ENCODE results near the gene THPO. TPM values are rescaled to one million over a fixed set of nuclear protein-coding genes. Genes with fewer than 3 reads are reported as not detected.

The THPO gene
- polyA plus RNA-seq, 4 donors: 0.19 to 2.5 TPM; not detected in 2

DNA sequence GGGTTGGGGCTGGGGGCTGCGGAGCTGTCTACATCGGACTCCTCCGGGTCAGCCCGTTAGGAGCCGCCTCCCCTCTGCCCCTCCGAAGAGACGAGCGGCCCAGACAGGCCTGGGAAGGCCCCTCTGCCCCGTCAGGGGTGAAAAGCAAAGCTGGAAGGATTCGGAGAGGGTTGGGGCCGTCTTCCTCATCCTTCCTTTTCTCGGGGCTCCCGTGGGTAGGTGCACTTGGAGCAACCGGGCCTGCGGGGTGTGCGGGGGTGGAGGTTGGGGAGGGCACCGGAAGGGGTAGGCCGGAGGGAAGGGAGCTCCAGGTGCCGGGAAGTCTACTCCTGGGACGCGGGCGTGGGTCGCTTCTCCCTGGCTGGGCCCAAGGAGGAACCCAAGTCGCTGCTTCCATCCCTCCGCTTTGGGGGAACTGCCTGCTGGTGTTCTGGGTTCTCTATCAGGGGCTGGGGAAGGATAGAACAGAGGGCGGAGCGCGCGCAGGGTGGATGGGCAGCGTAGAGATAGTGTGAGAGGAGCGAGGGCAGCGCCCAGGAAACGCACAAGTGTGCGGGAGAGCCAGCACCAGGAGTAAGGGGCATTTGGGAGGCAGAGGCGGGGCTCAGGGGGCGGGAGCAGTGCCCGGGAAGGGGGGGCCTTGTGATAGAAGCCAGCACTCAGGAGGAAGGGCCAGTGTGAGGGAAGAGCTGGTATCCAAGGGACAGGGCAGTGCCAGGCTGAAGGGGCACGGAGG is 15.9 kb downstream of the THPO start:
- peak overlapping the region; percentile 94 to 100 (median 97) for H3K27ac ChIP-seq (ENCODE audit: low read depth in 1 of 3, low read length in 2 of 3)
- whole genome bisulfite sequencing, 3 donors: 0 to 1% (median 1%) methylated on average over 37 to 38 of the region's 38 CpGs
- H3K9me3 ChIP-seq (ENCODE audit: control insufficient read depth in 2 of 2, insufficient read depth in 1 of 2, low read depth in 1 of 2, low read length in 1 of 2): no peaks in the 10 kb centered on the region
- no peak for FAIRE-seq
- no peaks in the 10 kb centered on the region for H3K27me3 ChIP-seq (ENCODE audit: control insufficient read depth in 3 of 3, insufficient read depth in 3 of 3, low read length in 3 of 3)
- peaks cover 4 to 44% (median 6%) of the 10 kb centered on the region in 3 donors for H3K36me3 ChIP-seq (ENCODE audit: control insufficient read depth in 3 of 3, insufficient read depth in 2 of 3, low read depth in 1 of 3, low read length in 3 of 3)
- H3K4me1 ChIP-seq (ENCODE audit: control insufficient read depth in 3 of 3, insufficient read depth in 2 of 3, low read depth in 1 of 3, low read length in 2 of 3): peaks cover 0 to 38% (median 6%) of the 10 kb centered on the region in 3 donors
- DNase-seq: peak in 1 of 2 donors; percentile 85
- peak overlapping the region; percentile 71 to 93 (median 88) for H3K4me3 ChIP-seq (ENCODE audit: low read depth in 1 of 3, low read length in 3 of 3)

DNA sequence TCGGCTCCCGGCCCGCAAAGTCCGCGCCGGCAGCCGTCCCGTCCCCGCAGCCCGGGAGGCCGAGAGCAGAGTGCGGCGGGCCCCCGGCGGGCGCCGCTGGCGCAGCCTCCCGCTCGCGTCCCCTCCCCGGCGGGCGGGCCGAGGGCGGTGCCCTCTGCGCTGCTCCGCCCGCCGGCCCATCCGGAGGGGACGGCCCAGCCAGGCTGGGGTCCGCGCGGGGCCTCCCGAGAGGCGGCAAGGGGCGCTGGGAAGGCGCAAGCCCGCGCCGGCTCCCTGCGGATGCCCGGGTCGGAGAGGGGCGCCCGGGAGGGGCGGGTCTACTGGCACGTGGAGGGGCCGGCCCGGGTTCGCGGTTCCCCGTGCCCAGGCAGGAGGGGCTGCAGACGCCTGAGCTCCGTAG is 16.5 kb downstream of the THPO start, which contains the start of the genes CLCN2 and POLR2H:
TSS of gene CLCN2 (minus strand) at position 74 of the 400 bp plus-strand sequence. CDS start 126 bp downstream, outside the sequence.
TSS of gene POLR2H (plus strand) at position 179 of the 400 bp plus-strand sequence. CDS start 1,783 bp downstream, outside the sequence.
- Histone ChIP-seq H3K27ac (ENCODE audit: low read depth in 1 of 3, low read length in 2 of 3) (peak within 1 kb of the TSS; percentile 94 to 100 (median 97)), H3K4me3 (ENCODE audit: low read depth in 1 of 3, low read length in 3 of 3) (peak within 1 kb of the TSS; percentile 88 to 96 (median 93)), H3K27me3 (ENCODE audit: control insufficient read depth in 3 of 3, insufficient read depth in 3 of 3, low read length in 3 of 3) (no peaks in the 10 kb centered on the region), H3K9me3 (ENCODE audit: control insufficient read depth in 2 of 2, insufficient read depth in 1 of 2, low read depth in 1 of 2, low read length in 1 of 2) (no peaks in the 10 kb centered on the region), H3K4me1 (ENCODE audit: control insufficient read depth in 3 of 3, insufficient read depth in 2 of 3, low read depth in 1 of 3, low read length in 2 of 3) (peaks cover 0 to 34% (median 6%) of the 10 kb centered on the region in 3 donors), H3K36me3 (ENCODE audit: control insufficient read depth in 3 of 3, insufficient read depth in 2 of 3, low read depth in 1 of 3, low read length in 3 of 3) (peaks cover 2 to 46% (median 3%) of the 10 kb centered on the region in 3 donors)
- 0 to 1% (median 1%) methylated on average over 34 to 56 of the region's 56 CpGs for WGBS, 3 donors
- no peak for FAIRE-seq
- DNase-seq: peak; percentile 68 to 91

DNA sequence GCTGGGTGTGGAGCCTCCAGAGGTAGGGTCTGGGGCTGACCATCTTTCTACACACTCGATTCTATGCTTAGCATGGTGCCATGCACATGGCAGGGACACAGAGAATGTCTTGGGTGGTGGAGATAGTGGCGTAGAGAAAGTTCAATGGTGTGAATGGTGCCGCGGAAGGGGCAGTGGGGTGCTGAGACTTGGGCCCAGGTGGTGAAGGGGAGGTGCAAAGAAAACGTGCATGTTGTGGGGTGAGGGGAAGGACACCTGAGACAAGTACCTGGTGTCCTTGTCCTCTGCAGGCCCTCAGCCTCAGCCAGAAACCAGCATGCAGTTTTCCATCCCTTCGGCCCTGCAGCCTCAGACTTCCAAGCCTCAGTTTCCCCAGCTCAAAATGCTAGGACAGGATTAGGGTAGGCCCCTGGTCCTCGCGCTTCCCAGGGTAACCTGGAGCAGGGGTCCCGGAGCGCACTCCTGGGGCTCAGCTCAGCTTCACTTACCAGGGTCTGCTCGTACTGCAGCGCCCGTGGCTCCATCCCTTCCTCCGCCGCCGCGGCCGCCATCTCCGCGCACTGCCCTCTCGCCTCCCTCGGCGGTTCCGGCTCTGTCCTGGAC is 17.0 kb downstream of the THPO start:
- FAIRE-seq (no peak), DNase-seq (peak in 1 of 2 donors; percentile 21)
- Histone ChIP-seq H3K27ac (ENCODE audit: low read depth in 1 of 3, low read length in 2 of 3) (peak overlapping the region; percentile 88 to 100 (median 97)), H3K36me3 (ENCODE audit: control insufficient read depth in 3 of 3, insufficient read depth in 2 of 3, low read depth in 1 of 3, low read length in 3 of 3) (peaks cover 2 to 46% (median 2%) of the 10 kb centered on the region in 3 donors), H3K4me3 (ENCODE audit: low read depth in 1 of 3, low read length in 3 of 3) (peak overlapping the region; percentile 88 to 96 (median 93)), H3K9me3 (ENCODE audit: control insufficient read depth in 2 of 2, insufficient read depth in 1 of 2, low read depth in 1 of 2, low read length in 1 of 2) (no peaks in the 10 kb centered on the region), H3K4me1 (ENCODE audit: control insufficient read depth in 3 of 3, insufficient read depth in 2 of 3, low read depth in 1 of 3, low read length in 2 of 3) (peaks cover 0 to 31% (median 6%) of the 10 kb centered on the region in 3 donors), H3K27me3 (ENCODE audit: control insufficient read depth in 3 of 3, insufficient read depth in 3 of 3, low read length in 3 of 3) (no peaks in the 10 kb centered on the region)
- WGBS, 3 donors: 3 to 12% (median 8%) methylated on average over 13 to 24 of the region's 24 CpGs

DNA sequence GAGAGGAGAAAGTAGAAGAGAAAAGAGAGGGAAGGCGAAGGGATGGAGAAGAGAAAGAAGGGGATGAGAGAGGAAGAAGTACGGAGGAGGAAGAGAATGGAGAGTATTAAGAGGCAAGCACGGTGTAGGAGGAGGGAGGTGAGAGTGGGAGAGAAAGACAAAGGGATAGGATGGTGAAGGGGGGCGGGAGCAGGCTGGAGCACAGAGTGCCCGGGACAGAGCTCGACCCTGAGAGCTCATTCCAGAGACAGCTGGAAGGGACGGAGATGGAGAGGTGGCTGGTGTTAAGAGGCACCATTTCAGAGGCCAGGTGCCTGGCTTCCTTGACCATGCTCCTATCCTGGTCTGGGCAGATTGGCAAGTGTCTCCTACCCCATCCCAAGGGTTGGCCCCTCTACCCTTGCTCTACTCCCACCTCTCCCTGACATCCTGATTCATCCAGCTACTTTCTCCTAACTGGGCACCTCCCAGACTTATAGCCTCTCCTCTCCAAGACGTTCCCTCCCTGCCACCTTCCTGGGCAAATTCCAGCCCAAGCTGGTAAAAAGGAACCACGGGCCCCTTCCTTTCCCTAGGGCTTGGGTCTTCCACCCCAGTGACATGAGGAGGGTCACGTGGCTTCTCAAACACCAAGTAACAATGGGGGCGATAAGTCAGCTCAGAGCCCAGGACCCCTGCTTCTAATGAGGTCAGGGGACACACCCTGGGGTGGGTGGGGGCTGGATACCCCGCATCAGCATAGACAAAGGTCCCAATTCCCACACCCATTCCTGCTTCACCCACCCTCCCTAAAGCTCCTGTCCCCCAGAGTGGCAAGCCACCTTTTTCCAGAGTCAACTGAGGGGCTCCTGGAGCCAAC is 17.7 kb downstream of the THPO start:
- 34 to 58% (median 37%) methylated on average over 12 of the region's 12 CpGs for WGBS, 3 donors
- H3K4me3 ChIP-seq (ENCODE audit: low read depth in 1 of 3, low read length in 3 of 3): peak overlapping the region in 2 of 3 donors; percentile 93 to 96
- peak in 1 of 2 donors; percentile 20 for DNase-seq

DNA sequence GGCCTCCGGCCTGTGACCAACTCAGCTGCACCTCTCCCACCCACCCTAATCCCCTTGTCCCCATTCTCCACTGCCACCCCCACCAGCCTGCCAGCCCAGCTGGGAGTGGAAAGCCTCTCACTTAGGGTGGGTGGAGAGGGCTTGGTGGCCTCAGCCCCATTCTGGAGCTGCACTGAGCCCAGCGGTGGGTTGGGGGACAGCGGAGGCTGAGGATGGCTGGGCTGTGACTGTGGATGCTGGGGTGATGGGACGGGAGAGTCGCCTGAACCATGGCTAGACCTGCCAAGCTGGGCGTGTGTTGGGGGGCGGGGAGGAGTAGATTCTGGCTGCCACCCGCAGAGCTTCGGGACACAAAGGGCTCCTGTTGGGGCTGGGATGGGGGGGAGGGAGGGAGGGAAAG is 18.4 kb downstream of the THPO start:
- Histone ChIP-seq H3K27me3 (ENCODE audit: control insufficient read depth in 3 of 3, insufficient read depth in 3 of 3, low read length in 3 of 3) (no peaks in the 10 kb centered on the region), H3K4me1 (ENCODE audit: control insufficient read depth in 3 of 3, insufficient read depth in 2 of 3, low read depth in 1 of 3, low read length in 2 of 3) (peaks cover 0 to 21% (median 5%) of the 10 kb centered on the region in 3 donors), H3K36me3 (ENCODE audit: control insufficient read depth in 3 of 3, insufficient read depth in 2 of 3, low read depth in 1 of 3, low read length in 3 of 3) (peaks cover 0 to 52% (median 2%) of the 10 kb centered on the region in 3 donors), H3K4me3 (ENCODE audit: low read depth in 1 of 3, low read length in 3 of 3) (peak overlapping the region in 1 of 3 donors; percentile 93), H3K9me3 (ENCODE audit: control insufficient read depth in 2 of 2, insufficient read depth in 1 of 2, low read depth in 1 of 2, low read length in 1 of 2) (no peaks in the 10 kb centered on the region), H3K27ac (ENCODE audit: low read depth in 1 of 3, low read length in 2 of 3) (no peak overlapping the region)
- 40 to 61% (median 59%) methylated on average over 9 of the region's 9 CpGs for WGBS, 3 donors
- DNase-seq: no peak
- FAIRE-seq: no peak

More for the DNA sequence above, 17.7 kb downstream of the THPO start:
- H3K36me3 ChIP-seq (ENCODE audit: control insufficient read depth in 3 of 3, insufficient read depth in 2 of 3, low read depth in 1 of 3, low read length in 3 of 3): peaks cover 1 to 47% (median 2%) of the 10 kb centered on the region in 3 donors
- peak overlapping the region in 1 of 3 donors; percentile 88 for H3K27ac ChIP-seq (ENCODE audit: low read depth in 1 of 3, low read length in 2 of 3)
- peaks cover 0 to 28% (median 6%) of the 10 kb centered on the region in 3 donors for H3K4me1 ChIP-seq (ENCODE audit: control insufficient read depth in 3 of 3, insufficient read depth in 2 of 3, low read depth in 1 of 3, low read length in 2 of 3)
- no peak for FAIRE-seq
- no peaks in the 10 kb centered on the region for H3K27me3 ChIP-seq (ENCODE audit: control insufficient read depth in 3 of 3, insufficient read depth in 3 of 3, low read length in 3 of 3)
- no peaks in the 10 kb centered on the region for H3K9me3 ChIP-seq (ENCODE audit: control insufficient read depth in 2 of 2, insufficient read depth in 1 of 2, low read depth in 1 of 2, low read length in 1 of 2)

DNA sequence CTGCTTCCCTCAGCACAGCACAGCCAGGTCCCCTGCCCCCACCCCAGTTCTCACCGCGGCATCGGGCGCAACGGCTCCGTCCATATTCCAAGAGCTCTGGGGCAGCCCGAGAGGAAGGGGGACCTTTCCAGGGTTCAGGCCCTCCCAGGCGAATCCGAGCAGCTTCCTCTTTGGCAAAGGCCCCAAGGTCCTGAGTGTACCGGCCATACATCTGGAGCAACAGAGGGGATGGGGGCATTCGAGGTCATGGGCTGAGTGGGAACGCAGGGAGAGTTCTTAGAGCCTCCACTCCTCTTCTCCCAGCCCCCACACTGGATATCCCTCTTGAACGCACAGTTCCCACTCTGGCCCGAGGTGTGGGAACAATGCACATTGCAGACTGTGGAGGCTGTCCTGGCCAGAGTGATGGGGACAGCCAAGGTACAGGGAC is 19.1 kb downstream of the THPO start:
- FAIRE-seq (no peak), DNase-seq (no peak)
- H3K27ac ChIP-seq (ENCODE audit: low read depth in 1 of 3, low read length in 2 of 3): no peak overlapping the region
- H3K4me1 ChIP-seq (ENCODE audit: control insufficient read depth in 3 of 3, insufficient read depth in 2 of 3, low read depth in 1 of 3, low read length in 2 of 3): peaks cover 0 to 17% (median under 1%) of the 10 kb centered on the region in 3 donors
- no peak overlapping the region for H3K4me3 ChIP-seq (ENCODE audit: low read depth in 1 of 3, low read length in 3 of 3)
- peaks cover 0 to 55% (median 2%) of the 10 kb centered on the region in 3 donors for H3K36me3 ChIP-seq (ENCODE audit: control insufficient read depth in 3 of 3, insufficient read depth in 2 of 3, low read depth in 1 of 3, low read length in 3 of 3)
- H3K9me3 ChIP-seq (ENCODE audit: control insufficient read depth in 2 of 2, insufficient read depth in 1 of 2, low read depth in 1 of 2, low read length in 1 of 2): no peaks in the 10 kb centered on the region
- 71 to 88% (median 82%) methylated on average over 14 of the region's 14 CpGs for WGBS, 3 donors
- H3K27me3 ChIP-seq (ENCODE audit: control insufficient read depth in 3 of 3, insufficient read depth in 3 of 3, low read length in 3 of 3): no peaks in the 10 kb centered on the region

DNA sequence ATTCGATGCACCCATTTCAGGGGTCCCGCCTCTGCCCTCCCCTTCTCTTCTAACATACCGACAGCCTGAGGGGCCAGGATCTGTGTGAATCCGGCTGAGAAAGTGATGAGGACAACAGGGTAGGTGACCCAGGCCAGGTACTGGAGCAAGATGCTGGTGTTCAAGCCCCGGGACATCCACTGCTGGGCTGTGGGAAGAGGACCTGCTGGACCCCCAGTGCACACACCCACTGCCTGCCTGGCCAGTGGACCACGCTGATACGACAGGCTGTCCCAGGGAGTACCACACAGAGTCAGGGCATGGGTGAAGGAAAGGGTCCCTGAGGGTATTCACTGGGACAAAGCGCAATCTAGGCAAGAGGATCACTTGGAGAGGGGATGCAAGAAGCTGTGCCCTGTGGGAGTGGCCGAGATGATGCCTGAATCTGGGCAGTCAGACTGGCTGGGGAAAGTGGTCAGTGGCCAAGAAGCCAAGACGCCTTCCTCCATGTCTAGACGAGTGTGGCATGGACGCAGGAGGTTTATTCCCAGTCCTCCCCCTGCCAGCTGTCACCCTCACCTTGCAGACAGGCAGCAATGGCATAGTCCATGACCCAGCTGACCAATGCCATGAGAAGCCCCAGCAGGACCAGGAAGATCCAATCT is 19.8 kb downstream of the THPO start:
- H3K27me3 ChIP-seq (ENCODE audit: control insufficient read depth in 3 of 3, insufficient read depth in 3 of 3, low read length in 3 of 3): no peaks in the 10 kb centered on the region
- peaks cover 0 to 62% (median 2%) of the 10 kb centered on the region in 3 donors for H3K36me3 ChIP-seq (ENCODE audit: control insufficient read depth in 3 of 3, insufficient read depth in 2 of 3, low read depth in 1 of 3, low read length in 3 of 3)
- H3K9me3 ChIP-seq (ENCODE audit: control insufficient read depth in 2 of 2, insufficient read depth in 1 of 2, low read depth in 1 of 2, low read length in 1 of 2): no peaks in the 10 kb centered on the region
- H3K27ac ChIP-seq (ENCODE audit: low read depth in 1 of 3, low read length in 2 of 3): no peak overlapping the region
- FAIRE-seq: no peak
- DNase-seq: no peak
- H3K4me3 ChIP-seq (ENCODE audit: low read depth in 1 of 3, low read length in 3 of 3): no peak overlapping the region
- peaks cover 0 to 14% (median 0%) of the 10 kb centered on the region in 3 donors for H3K4me1 ChIP-seq (ENCODE audit: control insufficient read depth in 3 of 3, insufficient read depth in 2 of 3, low read depth in 1 of 3, low read length in 2 of 3)
- 92 to 94% (median 93%) methylated on average over 12 of the region's 12 CpGs for WGBS, 3 donors

All from small intestine (tissue), 7 donors.